Neural cell (in vitro differentiated cells): Measurements from ENCODE around the gene DTHD1. TPM values are rescaled to one million over a fixed set of nuclear protein-coding genes. Genes with fewer than 3 reads are reported as not detected.

Experiments used
- H2AFZ ChIP-seq: fragments of 200-600, 300-800 bp; sonication (generic), shearing (Covaris generic); 2 replicates; pipeline ENCODE4 v1.6.0; 2014; ENCODE audit warnings: low read depth, mild to moderate bottlenecking, antibody characterized with exemption, low read length, moderate library complexity
- H3F3A ChIP-seq: fragments of 200-600 bp; shearing (Covaris generic); 2 replicates; pipeline ENCODE4 v1.6.1; 2016; ENCODE audit warnings: mild to moderate bottlenecking, moderate library complexity, mixed read lengths, antibody characterized with exemption, low read length; ENCODE audit not compliant: insufficient read depth, poor library complexity, severe bottlenecking
- H3K27ac ChIP-seq: fragments of 200-600, 300-800 bp; sonication (generic), shearing (Covaris generic); 2 replicates; pipeline ENCODE4 v1.5.1; 2014; ENCODE audit warnings: mild to moderate bottlenecking, low read length, moderate library complexity
- H3K27me3 ChIP-seq: fragments of 300-800, 200-600 bp; sonication (generic), shearing (Covaris generic); 2 replicates; pipeline ENCODE4 v1.6.0; 2014; ENCODE audit warnings: mild to moderate bottlenecking, low read depth, low read length, moderate library complexity; ENCODE audit not compliant: insufficient read depth
- H3K36me3 ChIP-seq: fragments of 300-800, 200-600 bp; sonication (generic), shearing (Covaris generic); 2 replicates; pipeline ENCODE4 v1.5.1; 2014; ENCODE audit warnings: mild to moderate bottlenecking, antibody characterized with exemption, low read length, moderate library complexity; ENCODE audit not compliant: insufficient read depth
- H3K4me2 ChIP-seq: fragments of 300-800, 200-600 bp; sonication (generic), shearing (Covaris generic); 2 replicates; pipeline ENCODE4 v1.6.0; 2014; ENCODE audit warnings: mild to moderate bottlenecking, low read length
- H3K4me3 ChIP-seq: fragments of 300-800, 200-600 bp; sonication (generic), shearing (Covaris generic); 2 replicates; pipeline ENCODE4 v1.5.1; 2014; ENCODE audit warnings: mild to moderate bottlenecking, low read length, moderate library complexity
- H3K79me2 ChIP-seq: fragments of 200-600 bp; shearing (Covaris generic); replicated peaks from 2 replicates; pipeline ENCODE4 v1.6.0; 2014; ENCODE audit warnings: mild to moderate bottlenecking, low read length, moderate library complexity; ENCODE audit not compliant: insufficient read depth
- H3K9ac ChIP-seq: fragments of 300-800, 200-600 bp; sonication (generic), shearing (Covaris generic); 2 replicates; pipeline ENCODE4 v1.6.1; 2016; ENCODE audit warnings: mild to moderate bottlenecking, low read length, mixed read lengths
- H3K9me2 ChIP-seq: fragments of 200-600 bp; shearing (Covaris generic); 2 replicates; pipeline ENCODE4 v1.6.1; 2016; ENCODE audit warnings: mild to moderate bottlenecking, low read length, mixed read lengths; ENCODE audit not compliant: insufficient read depth
- H3K9me3 ChIP-seq: fragments of 200-600, 300-800 bp; sonication (generic), shearing (Covaris generic); 2 replicates; pipeline ENCODE4 v1.6.1; 2016; ENCODE audit warnings: mild to moderate bottlenecking, mixed run types, low read length, moderate library complexity, mixed read lengths
- H4K20me1 ChIP-seq: fragments of 200-600 bp; shearing (Covaris generic); 2 replicates; pipeline ENCODE4 v1.6.1; 2016; ENCODE audit warnings: mild to moderate bottlenecking, mixed run types; ENCODE audit not compliant: insufficient read depth
- EP300 ChIP-seq: fragments of 450-650 bp; conservative IDR thresholded peaks from 2 replicates; pipeline ENCODE4 v1.6.1; 2014; ENCODE audit warnings: antibody characterized with exemption, mild to moderate bottlenecking, moderate library complexity; ENCODE audit not compliant: poor library complexity, severe bottlenecking
- EZH2 ChIP-seq: fragments of 200-600, 300-800 bp; shearing (Covaris generic), sonication (generic); IDR thresholded peaks from 2 replicates; pipeline ENCODE4 v1.6.1; 2014; ENCODE audit warnings: antibody characterized with exemption, low read length, borderline replicate concordance, mild to moderate bottlenecking; ENCODE audit not compliant: insufficient read depth, poor library complexity, severe bottlenecking
- MXI1 ChIP-seq: fragments of 450-650 bp; conservative IDR thresholded peaks from 2 replicates; pipeline ENCODE4 v1.6.1; 2014; ENCODE audit warnings: antibody characterized with exemption, mild to moderate bottlenecking; ENCODE audit not compliant: poor library complexity, severe bottlenecking
- POLR2AphosphoS5 ChIP-seq: IDR thresholded peaks from 2 replicates; pipeline ENCODE4 v1.6.1; 2012
- RAD21 ChIP-seq: fragments of 450-650 bp; conservative IDR thresholded peaks from 2 replicates; pipeline ENCODE4 v1.6.1; 2014; ENCODE audit warnings: antibody characterized with exemption, mild to moderate bottlenecking, moderate library complexity
- REST ChIP-seq: IDR thresholded peaks from 2 replicates; pipeline ENCODE4 v1.6.1; 2012; ENCODE audit warnings: borderline replicate concordance
- SMC3 ChIP-seq: fragments of 450-650 bp; conservative IDR thresholded peaks from 2 replicates; pipeline ENCODE4 v1.6.1; 2014; ENCODE audit warnings: antibody characterized with exemption, mild to moderate bottlenecking, moderate library complexity; ENCODE audit not compliant: poor library complexity
- TAF1 ChIP-seq: IDR thresholded peaks from 2 replicates; pipeline ENCODE4 v1.6.1; 2012; ENCODE audit warnings: low read depth
- polyA plus RNA-seq: library from polyadenylated mRNA; depleted of rRNA; stranded (reverse); fragments of >200 nt; gene quantifications from 2 replicates; pipeline ENCODE4 v1.2.3, GENCODE V29; 2014
- TF ChIP-seq, protein P1 (sequence below): fragments of 450-650 bp; IDR thresholded peaks from 2 replicates; pipeline ENCODE4 v1.5.1; 2014; ENCODE audit warnings: antibody characterized with exemption, mild to moderate bottlenecking, moderate library complexity; ENCODE audit not compliant: poor library complexity, severe bottlenecking

The DTHD1 gene
- polyA plus RNA-seq, 1 donor from 2014 or later: not detected

GRCh38 chr4:36269101-36269500, 12.3 kb upstream of the DTHD1 start:
- no peaks in the 10 kb centered on the region for H3K36me3 ChIP-seq
- H3K9me2 ChIP-seq: no peaks in the 10 kb centered on the region
- H3K9ac ChIP-seq: no peak overlapping the region
- no peaks in the 10 kb centered on the region for H3K27me3 ChIP-seq
- H4K20me1 ChIP-seq: no peaks in the 10 kb centered on the region
- no peaks in the 10 kb centered on the region for H3K9me3 ChIP-seq
- no peak overlapping the region for H3K4me2 ChIP-seq
- no peaks in the 10 kb centered on the region for H3F3A ChIP-seq
- H2AFZ ChIP-seq: no peak overlapping the region
- no peaks in the 10 kb centered on the region for H3K79me2 ChIP-seq
- H3K4me3 ChIP-seq: no peak overlapping the region
- H3K27ac ChIP-seq: no peak overlapping the region
- no peak for TF ChIP-seq POLR2AphosphoS5
- no peak for TF ChIP-seq EZH2
- no peak for TF ChIP-seq RAD21
- no peak for TF ChIP-seq REST
- TF ChIP-seq MXI1: no peak
- TF ChIP-seq EP300: no peak
- TF ChIP-seq SMC3: no peak
- TF ChIP-seq, protein P1, sequence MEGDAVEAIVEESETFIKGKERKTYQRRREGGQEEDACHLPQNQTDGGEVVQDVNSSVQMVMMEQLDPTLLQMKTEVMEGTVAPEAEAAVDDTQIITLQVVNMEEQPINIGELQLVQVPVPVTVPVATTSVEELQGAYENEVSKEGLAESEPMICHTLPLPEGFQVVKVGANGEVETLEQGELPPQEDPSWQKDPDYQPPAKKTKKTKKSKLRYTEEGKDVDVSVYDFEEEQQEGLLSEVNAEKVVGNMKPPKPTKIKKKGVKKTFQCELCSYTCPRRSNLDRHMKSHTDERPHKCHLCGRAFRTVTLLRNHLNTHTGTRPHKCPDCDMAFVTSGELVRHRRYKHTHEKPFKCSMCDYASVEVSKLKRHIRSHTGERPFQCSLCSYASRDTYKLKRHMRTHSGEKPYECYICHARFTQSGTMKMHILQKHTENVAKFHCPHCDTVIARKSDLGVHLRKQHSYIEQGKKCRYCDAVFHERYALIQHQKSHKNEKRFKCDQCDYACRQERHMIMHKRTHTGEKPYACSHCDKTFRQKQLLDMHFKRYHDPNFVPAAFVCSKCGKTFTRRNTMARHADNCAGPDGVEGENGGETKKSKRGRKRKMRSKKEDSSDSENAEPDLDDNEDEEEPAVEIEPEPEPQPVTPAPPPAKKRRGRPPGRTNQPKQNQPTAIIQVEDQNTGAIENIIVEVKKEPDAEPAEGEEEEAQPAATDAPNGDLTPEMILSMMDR: no peak
- no peak for TF ChIP-seq TAF1

- Histone ChIP-seq H3K9ac (no peak overlapping the region), H3K4me2 (no peak overlapping the region), H3K36me3 (no peaks in the 10 kb centered on the region), H4K20me1 (no peaks in the 10 kb centered on the region), H3F3A (no peaks in the 10 kb centered on the region), H3K27me3 (no peaks in the 10 kb centered on the region), H3K27ac (no peak overlapping the region), H3K9me3 (no peaks in the 10 kb centered on the region), H3K79me2 (no peaks in the 10 kb centered on the region), H2AFZ (no peak overlapping the region), H3K4me3 (no peak overlapping the region), H3K9me2 (no peaks in the 10 kb centered on the region)
- TF ChIP-seq POLR2AphosphoS5 (no peak), MXI1 (no peak), SMC3 (no peak), RAD21 (no peak), TAF1 (no peak)
These were observed 11.8 kb upstream of the DTHD1 start for GRCh38 chr4:36269533-36270173.
